ENCODE measurements around the gene DIP2C. TPM values are rescaled to one million over a fixed set of nuclear protein-coding genes. Genes with fewer than 3 reads are reported as not detected.
"Not testable (repeated sequence)": the region's sequence is repeated elsewhere in the genome, so short reads cannot be mapped to it uniquely, and the experiment has no call there.

The DIP2C gene
- polyA plus RNA-seq, 3 donors = 19.1 to 24.8 (median 23.2) TPM

DNA sequence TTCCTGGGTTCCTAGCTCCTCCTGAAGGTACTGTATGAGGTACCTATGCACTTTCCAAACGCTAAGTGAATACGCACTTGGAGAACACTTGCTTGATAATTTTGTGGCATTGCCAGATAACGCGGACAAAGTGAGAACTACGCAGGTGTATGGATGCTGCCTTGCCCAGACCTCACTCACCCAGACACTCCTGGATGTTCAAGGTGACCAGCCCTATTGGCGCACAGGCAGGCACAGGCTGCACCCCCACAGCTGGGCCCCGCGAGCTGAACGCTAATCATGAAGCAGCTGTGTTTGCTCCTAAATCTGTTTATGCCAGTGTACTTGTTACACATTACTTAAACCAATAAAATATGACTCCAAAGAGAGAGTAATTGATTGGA is 27.3 kb downstream of the DIP2C start:
- DNase-seq = no peak

DNA sequence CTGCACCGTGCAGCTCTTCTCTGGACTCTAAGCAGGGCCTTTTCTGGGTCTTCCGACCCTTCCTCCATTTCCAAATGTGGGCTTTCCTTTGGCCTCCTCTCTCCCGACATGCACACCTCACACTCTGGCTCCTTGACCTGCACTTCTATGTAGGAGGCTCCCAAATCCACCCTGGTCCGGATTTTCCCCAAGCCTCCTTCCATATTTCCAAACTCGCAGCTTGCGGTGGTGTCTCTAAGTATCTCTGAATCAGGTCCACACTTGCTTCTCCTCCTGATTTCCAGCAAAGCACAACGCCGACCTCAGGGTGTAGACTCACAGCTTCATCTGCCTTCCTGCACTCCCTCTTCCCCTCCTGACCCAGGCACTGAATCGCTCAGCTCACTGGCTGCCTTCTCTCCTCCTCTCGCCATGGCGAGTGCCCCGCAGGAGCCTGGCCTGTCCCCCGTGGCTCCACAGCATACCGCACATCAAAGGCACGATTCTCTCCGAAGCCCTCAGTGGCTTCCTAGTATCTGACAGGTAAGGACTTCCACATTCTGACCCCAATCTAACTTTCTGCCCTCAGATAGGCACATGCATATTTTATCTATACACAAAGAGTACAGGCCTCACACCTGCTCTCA is 27.8 kb downstream of the DIP2C start:
- no peak for DNase-seq

DNA sequence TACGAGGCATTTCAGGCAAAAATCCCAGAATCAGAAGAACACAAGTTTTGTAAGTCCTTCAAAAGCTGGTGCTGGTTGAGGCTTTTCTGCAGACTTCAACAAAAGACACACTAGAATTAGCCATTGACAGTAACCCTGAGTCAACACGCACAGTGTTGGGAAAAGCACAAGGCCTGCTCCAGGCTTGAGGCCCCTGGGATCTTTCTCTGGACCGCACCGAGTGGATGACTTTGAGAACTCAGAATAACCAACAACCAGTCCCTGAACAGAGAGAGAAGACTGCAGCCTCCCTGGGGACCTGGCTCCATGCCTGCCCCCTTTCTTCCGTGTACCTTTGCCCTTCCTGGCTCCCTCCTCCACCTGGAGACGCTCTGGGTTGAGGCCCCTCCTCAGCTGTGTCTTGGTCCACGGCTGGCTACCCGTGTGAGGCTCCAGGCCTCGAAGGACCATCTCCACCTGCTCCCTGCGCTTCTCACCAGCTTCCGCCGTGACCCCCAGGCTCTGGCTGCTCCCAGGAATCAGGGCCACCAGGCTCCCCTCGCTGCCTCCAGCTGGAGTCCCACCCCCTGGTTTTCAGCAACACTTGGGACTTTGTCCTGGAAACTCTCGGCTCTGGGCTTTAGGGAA is 28.4 kb downstream of the DIP2C start:
- no peak for DNase-seq

- DNase-seq = no peak
Measured at GRCh38 chr10:660413-660969, 29.0 kb downstream of the DIP2C start.

GRCh38 chr10:659688-660141 is 29.8 kb downstream of the DIP2C start:
- DNase-seq = no peak

- not testable (repeated sequence) for DNase-seq
Measured at GRCh38 chr10:657816-658350, 31.6 kb downstream of the DIP2C start.

- no peak for DNase-seq
Measured at GRCh38 chr10:656883-657282, 32.6 kb downstream of the DIP2C start.

DNA sequence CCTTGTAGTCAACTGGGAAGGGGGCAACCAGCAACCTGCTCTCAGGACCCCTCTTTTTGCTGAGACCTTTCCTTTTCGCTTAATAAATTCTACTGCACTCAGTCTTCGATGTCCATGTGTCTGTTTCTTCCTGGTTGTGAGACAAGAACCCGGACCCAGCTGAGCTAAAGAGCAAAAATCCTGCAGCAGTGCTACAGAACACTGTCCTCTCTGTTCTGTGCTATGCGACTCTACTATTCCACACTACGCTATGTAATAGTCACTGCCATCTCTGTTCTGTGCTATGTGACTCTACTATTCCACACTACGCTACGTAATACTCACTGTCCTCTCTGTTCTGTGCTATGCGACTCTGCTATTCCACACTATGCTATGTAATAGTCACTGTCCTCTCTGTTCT is 34.3 kb downstream of the DIP2C start:
- no peak for DNase-seq

GRCh38 chr10:654647-654996 is 34.8 kb downstream of the DIP2C start:
- no peak for DNase-seq

GRCh38 chr10:653991-654646 is 35.3 kb downstream of the DIP2C start:
- no peak for DNase-seq

DNA sequence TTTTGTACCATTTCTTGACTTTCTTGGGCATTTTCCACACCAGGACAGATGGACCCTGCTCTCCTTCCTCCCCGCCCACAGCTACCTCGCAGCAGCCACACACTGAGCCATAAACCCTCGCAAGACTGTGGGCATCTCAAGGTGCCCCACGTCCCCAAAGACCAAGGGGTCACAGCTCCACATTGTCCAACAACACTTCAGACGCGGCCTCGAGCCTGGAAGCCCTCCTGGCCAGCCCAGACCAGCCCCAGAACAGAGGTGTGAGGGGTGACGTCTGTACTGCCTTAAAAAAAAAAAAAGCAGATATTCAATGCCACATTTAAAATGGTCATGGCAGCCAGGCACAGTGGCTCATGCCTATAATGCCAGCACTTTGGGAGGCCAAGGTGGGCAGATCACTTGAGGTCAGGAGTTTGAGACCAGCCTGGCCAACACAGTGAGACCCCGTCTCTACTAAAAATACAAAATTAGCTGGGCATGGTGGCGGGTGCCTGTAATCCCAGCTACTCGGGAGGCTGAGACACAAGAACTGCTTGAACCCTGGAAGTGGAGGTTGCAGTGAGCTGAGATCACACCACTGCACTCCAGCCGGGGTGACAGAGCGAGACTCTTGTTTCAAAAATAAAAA is 36.5 kb downstream of the DIP2C start:
- not testable (repeated sequence) for DNase-seq

DNA sequence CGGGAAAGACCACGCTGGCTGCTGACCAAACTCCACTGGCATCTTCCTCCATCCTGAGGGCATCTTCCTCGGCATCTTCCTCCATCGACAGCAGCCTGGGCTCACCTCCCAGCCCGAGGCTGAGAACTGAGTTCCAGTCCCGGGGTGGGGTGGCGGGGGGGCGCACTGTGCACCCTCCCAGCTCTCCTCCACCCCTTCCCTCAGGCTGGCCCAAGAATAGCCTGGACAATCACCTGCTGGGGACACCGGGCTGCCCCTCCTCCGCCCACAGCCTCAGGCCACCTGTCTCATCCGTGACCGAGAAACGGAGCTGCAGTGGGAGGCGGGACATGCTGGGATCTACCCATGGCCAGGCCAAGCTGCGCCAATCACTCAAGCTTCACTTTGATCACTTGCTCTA is 37.2 kb downstream of the DIP2C start:
- no peak for DNase-seq

DNA sequence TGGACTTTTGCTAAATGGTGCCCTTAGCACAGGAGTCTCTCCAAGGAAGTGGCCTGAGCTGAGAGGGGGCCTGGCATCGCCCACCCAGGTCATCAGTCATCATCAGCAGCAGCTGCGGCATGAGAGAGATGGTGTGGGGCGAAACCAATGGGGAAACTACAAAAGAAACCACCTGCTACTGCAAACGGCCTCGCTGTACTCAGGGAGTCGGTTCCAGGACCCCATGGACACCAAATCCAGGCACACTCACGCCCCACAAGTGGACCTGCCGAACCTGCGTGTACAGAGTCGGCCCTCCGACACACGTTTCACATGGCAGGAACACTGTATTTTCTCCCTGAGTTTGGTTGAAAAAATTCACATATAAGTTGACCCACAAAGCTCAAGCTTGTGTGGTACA is 37.8 kb downstream of the DIP2C start:
- no peak for DNase-seq

DNA sequence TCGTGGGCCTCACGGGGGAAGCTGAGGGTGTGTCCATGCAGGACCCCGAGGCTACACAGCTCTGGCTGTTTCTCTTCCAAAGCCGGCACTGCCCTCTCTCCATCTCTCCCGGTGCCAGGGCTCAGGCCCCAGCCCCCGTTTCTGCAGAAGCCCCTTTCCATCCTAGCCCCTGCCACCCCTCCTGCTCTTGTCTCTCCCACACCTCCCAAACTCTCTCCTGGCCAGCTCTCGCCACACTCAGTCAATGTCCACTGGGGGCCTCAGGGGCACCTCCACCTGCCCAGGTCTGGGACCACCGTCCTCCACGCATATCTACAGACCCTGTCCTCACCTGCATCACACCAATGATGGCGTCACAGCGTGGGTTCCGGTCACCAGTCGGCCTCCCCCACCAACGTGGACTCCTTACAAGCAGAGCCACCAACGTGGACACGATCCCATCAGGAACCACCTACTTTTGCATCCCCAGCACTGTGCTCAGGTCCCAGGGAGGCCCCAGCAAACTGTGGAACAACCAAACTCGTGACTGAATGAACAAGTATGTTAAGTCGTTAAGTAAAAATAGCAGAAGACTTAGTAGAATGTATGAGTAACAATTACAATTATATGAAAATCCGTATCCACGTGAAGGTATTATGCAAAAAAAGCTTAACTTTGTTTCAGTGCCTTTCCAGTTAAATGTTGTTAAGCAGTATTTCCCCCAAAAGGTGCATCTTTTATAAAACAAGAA is 38.4 kb downstream of the DIP2C start:
- DNase-seq = no peak

GRCh38 chr10:650441-650851 is 39.0 kb downstream of the DIP2C start:
- no peak for DNase-seq

GRCh38 chr10:649798-650440 is 39.5 kb downstream of the DIP2C start:
- no peak for DNase-seq

DNA sequence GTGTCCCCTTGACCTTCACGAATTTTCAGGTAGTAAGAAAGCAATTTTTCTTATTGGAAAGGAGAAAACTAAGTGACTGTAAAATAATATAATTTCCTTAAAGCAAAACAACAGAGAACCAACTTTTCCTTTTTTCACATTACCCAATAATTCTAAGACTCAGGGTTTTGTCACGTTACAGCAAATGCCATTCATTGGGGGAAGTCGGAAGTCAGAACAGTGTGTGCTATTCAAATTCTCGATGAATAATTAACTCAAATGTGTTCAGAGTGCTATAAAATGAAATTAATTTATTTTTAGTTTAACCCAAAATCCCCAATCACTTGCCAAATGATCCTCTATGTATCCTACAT is 40.0 kb downstream of the DIP2C start:
- no peak for DNase-seq

DNA sequence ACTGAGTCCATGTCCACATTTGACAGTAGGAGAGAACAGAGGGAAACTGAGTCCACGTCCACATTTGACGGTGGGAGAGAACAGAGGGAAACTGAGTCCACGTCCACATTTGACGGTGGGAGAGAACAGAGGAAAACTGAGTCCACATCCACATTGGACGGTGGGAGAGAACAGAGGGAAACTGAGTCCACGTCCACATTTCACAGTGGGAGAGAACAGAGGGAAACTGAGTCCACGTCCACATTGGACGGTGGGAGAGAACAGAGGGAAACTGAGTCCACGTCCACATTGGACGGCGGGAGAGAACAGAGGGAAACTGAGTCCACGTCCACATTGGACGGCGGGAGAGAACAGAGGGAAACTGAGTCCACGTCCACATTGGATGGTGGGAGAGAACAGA is 42.4 kb downstream of the DIP2C start:
- DNase-seq = not testable (repeated sequence)

GRCh38 chr10:646118-646524 is 43.3 kb downstream of the DIP2C start:
- DNase-seq = no peak

- DNase-seq = no peak
Measured at GRCh38 chr10:644943-645334, 44.5 kb downstream of the DIP2C start.
